K562 (cell line): Measurements from ENCODE around the gene MASP1.

ENCODE experiments used
- HNRNPLL ChIP-seq: fragments of 200-400 bp; formaldehyde crosslinking; IDR thresholded peaks from 2 replicates; pipeline ENCODE4 v1.6.1; 2017; ENCODE audit warnings: low read length, low read depth, mild to moderate bottlenecking; ENCODE audit not compliant: poor library complexity, severe bottlenecking
- POLR2A ChIP-seq: fragments of 450-650 bp; conservative IDR thresholded peaks from 2 replicates; pipeline ENCODE4 v1.6.1; 2016
- SIX5 ChIP-seq, 2 experiments: IDR thresholded peaks; 2 replicates each; pipeline ENCODE4 v1.6.1; 2011; ENCODE audit warnings: low read length in 2 of 2, borderline replicate concordance in 1 of 2, low read depth in 1 of 2, mild to moderate bottlenecking in 1 of 2, moderate library complexity in 1 of 2; ENCODE audit not compliant: insufficient read depth in 1 of 2
- SMARCB1 ChIP-seq: IDR thresholded peaks from 2 replicates; pipeline ENCODE4 v1.6.1; 2011; ENCODE audit warnings: improper control_type of control experiment, low read depth; ENCODE audit not compliant: insufficient read length
- TAF7 ChIP-seq: fragments of 450-650 bp; IDR thresholded peaks from 2 replicates; pipeline ENCODE4 v1.6.1; 2016; ENCODE audit warnings: missing genetic modification characterization, missing compliant biosample characterization
- TSC22D4 ChIP-seq: fragments of 450-650 bp; IDR thresholded peaks from 2 replicates; pipeline ENCODE4 v1.6.1; 2016; ENCODE audit warnings: missing genetic modification characterization, missing biosample characterization, control low read depth
- TF ChIP-seq, protein P1 (sequence below): fragments of 450-650 bp; IDR thresholded peaks from 2 replicates; pipeline ENCODE4 v1.6.1; 2017; ENCODE audit warnings: antibody characterized with exemption, mild to moderate bottlenecking

- TF ChIP-seq SMARCB1 (no peak), SIX5 (IDR thresholded peaks at IDR 0.05; ENCODE audit: borderline replicate concordance in 1 of 2, insufficient read depth in 1 of 2, low read depth in 1 of 2, low read length in 2 of 2) (no peak), POLR2A (no peak), TSC22D4 (tag) (no peak), TAF7 (tag) (no peak), HNRNPLL (no peak)
- TF ChIP-seq, protein P1, sequence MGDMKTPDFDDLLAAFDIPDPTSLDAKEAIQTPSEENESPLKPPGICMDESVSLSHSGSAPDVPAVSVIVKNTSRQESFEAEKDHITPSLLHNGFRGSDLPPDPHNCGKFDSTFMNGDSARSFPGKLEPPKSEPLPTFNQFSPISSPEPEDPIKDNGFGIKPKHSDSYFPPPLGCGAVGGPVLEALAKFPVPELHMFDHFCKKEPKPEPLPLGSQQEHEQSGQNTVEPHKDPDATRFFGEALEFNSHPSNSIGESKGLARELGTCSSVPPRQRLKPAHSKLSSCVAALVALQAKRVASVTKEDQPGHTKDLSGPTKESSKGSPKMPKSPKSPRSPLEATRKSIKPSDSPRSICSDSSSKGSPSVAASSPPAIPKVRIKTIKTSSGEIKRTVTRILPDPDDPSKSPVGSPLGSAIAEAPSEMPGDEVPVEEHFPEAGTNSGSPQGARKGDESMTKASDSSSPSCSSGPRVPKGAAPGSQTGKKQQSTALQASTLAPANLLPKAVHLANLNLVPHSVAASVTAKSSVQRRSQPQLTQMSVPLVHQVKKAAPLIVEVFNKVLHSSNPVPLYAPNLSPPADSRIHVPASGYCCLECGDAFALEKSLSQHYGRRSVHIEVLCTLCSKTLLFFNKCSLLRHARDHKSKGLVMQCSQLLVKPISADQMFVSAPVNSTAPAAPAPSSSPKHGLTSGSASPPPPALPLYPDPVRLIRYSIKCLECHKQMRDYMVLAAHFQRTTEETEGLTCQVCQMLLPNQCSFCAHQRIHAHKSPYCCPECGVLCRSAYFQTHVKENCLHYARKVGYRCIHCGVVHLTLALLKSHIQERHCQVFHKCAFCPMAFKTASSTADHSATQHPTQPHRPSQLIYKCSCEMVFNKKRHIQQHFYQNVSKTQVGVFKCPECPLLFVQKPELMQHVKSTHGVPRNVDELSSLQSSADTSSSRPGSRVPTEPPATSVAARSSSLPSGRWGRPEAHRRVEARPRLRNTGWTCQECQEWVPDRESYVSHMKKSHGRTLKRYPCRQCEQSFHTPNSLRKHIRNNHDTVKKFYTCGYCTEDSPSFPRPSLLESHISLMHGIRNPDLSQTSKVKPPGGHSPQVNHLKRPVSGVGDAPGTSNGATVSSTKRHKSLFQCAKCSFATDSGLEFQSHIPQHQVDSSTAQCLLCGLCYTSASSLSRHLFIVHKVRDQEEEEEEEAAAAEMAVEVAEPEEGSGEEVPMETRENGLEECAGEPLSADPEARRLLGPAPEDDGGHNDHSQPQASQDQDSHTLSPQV: no peak
These were observed 54.6 kb downstream of the MASP1 start for GRCh38 chr3:187236962-187237361.
